Measurements from ENCODE around the gene SYT1.
"Not testable (repeated sequence)": the region's sequence is repeated elsewhere in the genome, so short reads cannot be mapped to it uniquely, and the experiment has no call there.

DNA sequence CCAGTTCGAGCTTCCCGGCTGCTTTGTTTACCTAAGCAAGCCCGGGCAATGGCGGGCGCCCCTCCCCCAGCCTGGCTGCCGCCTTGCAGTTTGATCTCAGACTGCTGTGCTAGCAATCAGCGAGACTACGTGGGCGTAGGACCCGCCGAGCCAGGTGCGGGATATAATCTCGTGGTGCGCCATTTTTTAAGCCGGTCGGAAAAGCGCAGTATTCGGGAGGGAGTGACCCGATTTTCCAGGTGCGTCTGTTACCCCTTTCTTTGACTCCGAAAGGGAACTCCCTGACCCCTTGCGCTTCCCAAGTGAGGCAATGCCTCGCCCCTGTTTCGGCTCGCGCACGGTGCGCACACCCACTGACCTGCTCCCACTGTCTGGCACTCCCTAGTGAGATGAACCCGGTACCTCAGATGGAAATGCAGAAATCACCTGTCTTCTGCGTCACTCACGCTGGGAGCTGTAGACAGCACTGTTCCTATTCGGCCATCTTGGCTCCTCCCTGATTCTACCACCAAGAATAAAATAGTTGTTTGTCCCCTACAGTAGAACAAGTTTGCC lies 180.7 kb downstream of the SYT1 start:
- TF ChIP-seq EP300, CTCF, POLR2AphosphoS5, POLR2A (IDR thresholded peaks at IDR 0.05): not testable (repeated sequence)
